Measurements from ENCODE around the gene MMRN1.

MMRN1 gene

DNA sequence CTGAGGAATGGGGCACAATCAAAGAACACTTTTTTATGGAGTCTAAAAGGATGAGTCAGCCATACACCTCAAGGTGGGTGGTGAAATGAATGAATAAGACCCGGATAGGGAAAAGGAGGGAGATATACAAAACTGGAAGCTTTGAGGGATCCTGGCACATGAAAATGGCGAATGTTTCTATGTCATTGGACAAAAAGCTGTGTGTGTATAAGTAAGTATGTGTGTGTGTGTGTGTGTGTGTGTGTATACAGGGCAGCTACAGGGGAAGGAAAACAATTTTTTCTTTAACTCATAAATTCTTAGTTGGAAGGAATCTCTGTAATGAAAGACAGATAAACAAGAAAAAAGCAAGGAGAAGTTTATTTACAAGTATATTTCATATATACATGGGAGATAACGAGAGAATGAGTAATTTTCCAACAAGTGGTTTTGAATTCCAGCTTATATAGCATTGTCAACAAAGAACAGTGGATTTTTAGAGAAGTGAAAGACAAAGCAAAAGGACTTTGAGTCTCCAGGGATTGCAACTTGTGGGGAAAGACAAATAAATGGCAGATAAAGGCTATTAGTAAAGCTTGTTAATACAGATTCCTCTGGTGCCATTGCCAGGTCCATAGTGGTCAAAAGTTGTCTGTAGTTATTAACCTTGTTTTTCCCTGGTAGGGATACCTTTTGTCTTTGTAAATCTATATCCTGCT, 99.7 kb downstream of the MMRN1 start (continued):
- TF ChIP-seq TOX (CRISPR knock-in tag; IDR thresholded peaks at IDR 0.05; ENCODE audit: borderline replicate concordance) (no peak), ISL1 (CRISPR knock-in tag; IDR thresholded peaks at IDR 0.05) (no peak)
- TF ChIP-seq, protein P1, sequence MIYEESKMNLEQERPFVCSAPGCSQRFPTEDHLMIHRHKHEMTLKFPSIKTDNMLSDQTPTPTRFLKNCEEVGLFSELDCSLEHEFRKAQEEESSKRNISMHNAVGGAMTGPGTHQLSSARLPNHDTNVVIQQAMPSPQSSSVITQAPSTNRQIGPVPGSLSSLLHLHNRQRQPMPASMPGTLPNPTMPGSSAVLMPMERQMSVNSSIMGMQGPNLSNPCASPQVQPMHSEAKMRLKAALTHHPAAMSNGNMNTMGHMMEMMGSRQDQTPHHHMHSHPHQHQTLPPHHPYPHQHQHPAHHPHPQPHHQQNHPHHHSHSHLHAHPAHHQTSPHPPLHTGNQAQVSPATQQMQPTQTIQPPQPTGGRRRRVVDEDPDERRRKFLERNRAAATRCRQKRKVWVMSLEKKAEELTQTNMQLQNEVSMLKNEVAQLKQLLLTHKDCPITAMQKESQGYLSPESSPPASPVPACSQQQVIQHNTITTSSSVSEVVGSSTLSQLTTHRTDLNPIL (CRISPR knock-in tag; IDR thresholded peaks at IDR 0.05; ENCODE audit: low read depth) = no peak

DNA sequence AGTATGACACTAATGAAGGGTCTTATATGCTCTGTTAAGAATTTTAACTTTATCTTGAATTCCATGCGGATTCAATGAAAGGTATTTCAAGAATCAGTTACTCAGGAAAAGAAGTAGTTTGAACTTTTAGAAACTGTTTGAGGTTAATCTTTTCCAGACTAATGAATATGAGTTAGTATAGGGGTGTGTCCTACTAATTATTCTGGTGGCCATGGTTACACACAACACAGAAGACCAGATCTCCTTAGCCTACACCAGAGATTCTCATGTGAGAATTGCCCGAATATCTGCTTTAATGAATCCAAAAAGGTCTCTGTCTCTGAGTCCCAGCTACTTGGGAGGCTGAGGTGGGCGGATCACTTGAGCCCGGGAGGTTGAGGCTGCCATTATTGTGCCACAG, 100.4 kb downstream of the MMRN1 start:
- no peak for TF ChIP-seq TCF4 (CRISPR knock-in tag; IDR thresholded peaks at IDR 0.05; ENCODE audit: borderline replicate concordance)
- TF ChIP-seq GLIS3 (CRISPR knock-in tag; IDR thresholded peaks at IDR 0.05) = no peak
- no peak for TF ChIP-seq ZC3H10 (CRISPR knock-in tag; IDR thresholded peaks at IDR 0.05)
- no peak for TF ChIP-seq PPARA (CRISPR knock-in tag; IDR thresholded peaks at IDR 0.05; ENCODE audit: borderline replicate concordance)
- TF ChIP-seq, protein P2, sequence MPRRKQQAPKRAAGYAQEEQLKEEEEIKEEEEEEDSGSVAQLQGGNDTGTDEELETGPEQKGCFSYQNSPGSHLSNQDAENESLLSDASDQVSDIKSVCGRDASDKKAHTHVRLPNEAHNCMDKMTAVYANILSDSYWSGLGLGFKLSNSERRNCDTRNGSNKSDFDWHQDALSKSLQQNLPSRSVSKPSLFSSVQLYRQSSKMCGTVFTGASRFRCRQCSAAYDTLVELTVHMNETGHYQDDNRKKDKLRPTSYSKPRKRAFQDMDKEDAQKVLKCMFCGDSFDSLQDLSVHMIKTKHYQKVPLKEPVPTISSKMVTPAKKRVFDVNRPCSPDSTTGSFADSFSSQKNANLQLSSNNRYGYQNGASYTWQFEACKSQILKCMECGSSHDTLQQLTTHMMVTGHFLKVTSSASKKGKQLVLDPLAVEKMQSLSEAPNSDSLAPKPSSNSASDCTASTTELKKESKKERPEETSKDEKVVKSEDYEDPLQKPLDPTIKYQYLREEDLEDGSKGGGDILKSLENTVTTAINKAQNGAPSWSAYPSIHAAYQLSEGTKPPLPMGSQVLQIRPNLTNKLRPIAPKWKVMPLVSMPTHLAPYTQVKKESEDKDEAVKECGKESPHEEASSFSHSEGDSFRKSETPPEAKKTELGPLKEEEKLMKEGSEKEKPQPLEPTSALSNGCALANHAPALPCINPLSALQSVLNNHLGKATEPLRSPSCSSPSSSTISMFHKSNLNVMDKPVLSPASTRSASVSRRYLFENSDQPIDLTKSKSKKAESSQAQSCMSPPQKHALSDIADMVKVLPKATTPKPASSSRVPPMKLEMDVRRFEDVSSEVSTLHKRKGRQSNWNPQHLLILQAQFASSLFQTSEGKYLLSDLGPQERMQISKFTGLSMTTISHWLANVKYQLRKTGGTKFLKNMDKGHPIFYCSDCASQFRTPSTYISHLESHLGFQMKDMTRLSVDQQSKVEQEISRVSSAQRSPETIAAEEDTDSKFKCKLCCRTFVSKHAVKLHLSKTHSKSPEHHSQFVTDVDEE (CRISPR knock-in tag; IDR thresholded peaks at IDR 0.05) = no peak
- no peak for TF ChIP-seq RARB (CRISPR knock-in tag; IDR thresholded peaks at IDR 0.05)
- no peak for TF ChIP-seq ZFP3 (CRISPR knock-in tag; IDR thresholded peaks at IDR 0.05)
- TF ChIP-seq, protein P3, sequence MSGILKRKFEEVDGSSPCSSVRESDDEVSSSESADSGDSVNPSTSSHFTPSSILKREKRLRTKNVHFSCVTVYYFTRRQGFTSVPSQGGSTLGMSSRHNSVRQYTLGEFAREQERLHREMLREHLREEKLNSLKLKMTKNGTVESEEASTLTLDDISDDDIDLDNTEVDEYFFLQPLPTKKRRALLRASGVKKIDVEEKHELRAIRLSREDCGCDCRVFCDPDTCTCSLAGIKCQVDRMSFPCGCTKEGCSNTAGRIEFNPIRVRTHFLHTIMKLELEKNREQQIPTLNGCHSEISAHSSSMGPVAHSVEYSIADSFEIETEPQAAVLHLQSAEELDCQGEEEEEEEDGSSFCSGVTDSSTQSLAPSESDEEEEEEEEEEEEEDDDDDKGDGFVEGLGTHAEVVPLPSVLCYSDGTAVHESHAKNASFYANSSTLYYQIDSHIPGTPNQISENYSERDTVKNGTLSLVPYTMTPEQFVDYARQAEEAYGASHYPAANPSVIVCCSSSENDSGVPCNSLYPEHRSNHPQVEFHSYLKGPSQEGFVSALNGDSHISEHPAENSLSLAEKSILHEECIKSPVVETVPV (CRISPR knock-in tag; IDR thresholded peaks at IDR 0.05) = no peak
- no peak for TF ChIP-seq BACH2 (CRISPR knock-in tag; IDR thresholded peaks at IDR 0.05; ENCODE audit: borderline replicate concordance)
- no peak for TF ChIP-seq ARNTL (CRISPR knock-in tag; IDR thresholded peaks at IDR 0.05; ENCODE audit: borderline replicate concordance, low read depth)
- no peak for TF ChIP-seq ISL1 (CRISPR knock-in tag; IDR thresholded peaks at IDR 0.05)
- no peak for TF ChIP-seq POU6F1 (CRISPR knock-in tag; IDR thresholded peaks at IDR 0.05; ENCODE audit: borderline replicate concordance, low read depth)
- no peak for TF ChIP-seq PATZ1 (CRISPR knock-in tag; IDR thresholded peaks at IDR 0.05; ENCODE audit: borderline replicate concordance)
- no peak for TF ChIP-seq ESRRG (CRISPR knock-in tag; IDR thresholded peaks at IDR 0.05)
- no peak for TF ChIP-seq CSDC2 (CRISPR knock-in tag; IDR thresholded peaks at IDR 0.05)
- TF ChIP-seq ZNF565 (CRISPR knock-in tag; conservative IDR thresholded peaks at IDR 0.05; ENCODE audit: low read depth) = no peak
- no peak for ATAC-seq

DNA sequence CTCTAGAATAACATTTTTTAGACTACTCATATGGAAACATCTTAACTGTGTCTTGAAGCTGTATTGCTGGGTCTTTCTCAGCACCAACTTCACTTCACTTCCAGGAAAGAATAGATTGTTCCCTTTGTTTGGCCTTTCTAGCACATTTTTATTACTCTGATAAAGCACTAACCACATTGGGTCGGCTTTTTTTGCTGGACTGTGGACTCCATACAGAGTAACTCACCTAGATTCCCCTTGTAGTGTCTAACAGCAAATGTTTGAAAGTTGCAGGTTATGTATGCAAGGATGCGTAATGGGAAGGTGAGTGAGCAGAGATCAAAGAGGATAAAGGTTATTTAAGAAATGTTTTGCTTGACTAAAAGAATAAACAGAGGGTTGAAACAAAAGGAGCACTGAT, 101.2 kb downstream of the MMRN1 start:
- no peak for ATAC-seq
- TF ChIP-seq ZNF565 (CRISPR knock-in tag; conservative IDR thresholded peaks at IDR 0.05; ENCODE audit: low read depth) = no peak
- TF ChIP-seq, protein P2 (CRISPR knock-in tag; IDR thresholded peaks at IDR 0.05) = no peak
- no peak for TF ChIP-seq ARNTL (CRISPR knock-in tag; IDR thresholded peaks at IDR 0.05; ENCODE audit: borderline replicate concordance, low read depth)
- no peak for TF ChIP-seq ZNF8 (CRISPR knock-in tag; IDR thresholded peaks at IDR 0.05)
- no peak for TF ChIP-seq CSDC2 (CRISPR knock-in tag; IDR thresholded peaks at IDR 0.05)
- TF ChIP-seq ISL1 (CRISPR knock-in tag; IDR thresholded peaks at IDR 0.05) = no peak
- no peak for TF ChIP-seq ESRRG (CRISPR knock-in tag; IDR thresholded peaks at IDR 0.05)
- TF ChIP-seq, protein P1 (CRISPR knock-in tag; IDR thresholded peaks at IDR 0.05; ENCODE audit: low read depth) = no peak
- TF ChIP-seq PATZ1 (CRISPR knock-in tag; IDR thresholded peaks at IDR 0.05; ENCODE audit: borderline replicate concordance) = no peak
- TF ChIP-seq BACH2 (CRISPR knock-in tag; IDR thresholded peaks at IDR 0.05; ENCODE audit: borderline replicate concordance) = no peak
- TF ChIP-seq PPARA (CRISPR knock-in tag; IDR thresholded peaks at IDR 0.05; ENCODE audit: borderline replicate concordance) = no peak
- TF ChIP-seq GLIS3 (CRISPR knock-in tag; IDR thresholded peaks at IDR 0.05) = no peak
- TF ChIP-seq ZC3H10 (CRISPR knock-in tag; IDR thresholded peaks at IDR 0.05) = no peak
